ENCODE data around the gene KRT82.
"Not testable (repeated sequence)": the region's sequence is repeated elsewhere in the genome, so short reads cannot be mapped to it uniquely, and the experiment has no call there.

Gene KRT82

GRCh38 chr12:52405922-52406385 is at the start of gene KRT82:
KRT82 (minus strand) TSS chr12:52406335; CDS start chr12:52406277, 58 bp downstream.
- no peaks in the 10 kb centered on the region for H3K4me1 Mint-ChIP-seq
- no peak for DNase-seq
- no peak within 1 kb of the TSS for H3K4me3 Mint-ChIP-seq
- H3K9me3 Mint-ChIP-seq, result no peaks in the 10 kb centered on the region
- peaks cover 6% of the 10 kb centered on the region for H3K27me3 Mint-ChIP-seq
- H3K27ac Mint-ChIP-seq, result peak within 1 kb of the TSS in 1 of 2 donors; percentile 4
- no peak for ATAC-seq

GRCh38 chr12:52455821-52456220 is 49.7 kb upstream of the KRT82 start:
- H3K4me3 Mint-ChIP-seq, result no peak overlapping the region
- no peaks in the 10 kb centered on the region for H3K4me1 Mint-ChIP-seq
- no peak for DNase-seq
- ATAC-seq, result no peak
- no peak overlapping the region for H3K27ac Mint-ChIP-seq
- H3K27me3 Mint-ChIP-seq, result no peaks in the 10 kb centered on the region
- H3K9me3 Mint-ChIP-seq, result no peaks in the 10 kb centered on the region

- Mint-ChIP-seq H3K27ac (no peak overlapping the region), H3K4me1 (no peaks in the 10 kb centered on the region)
- no peak for ATAC-seq
Measured at GRCh38 chr12:52454411-52455201, 48.5 kb upstream of the KRT82 start.

GRCh38 chr12:52452101-52452500 is 46.0 kb upstream of the KRT82 start, which contains the start of gene KRT6B:
KRT6B (minus strand) TSS chr12:52452146; CDS start chr12:52452078, 68 bp downstream.
- Mint-ChIP-seq H3K27me3 (peaks cover 30% of the 10 kb centered on the region), H3K9me3 (no peaks in the 10 kb centered on the region), H3K4me1 (no peaks in the 10 kb centered on the region), H3K4me3 (no peak within 1 kb of the TSS), H3K27ac (no peak within 1 kb of the TSS)
- ATAC-seq (no peak), DNase-seq (no peak)

More at GRCh38 chr12:52454411-52455201, 48.5 kb upstream of the KRT82 start:
- Mint-ChIP-seq H3K27me3 (peaks cover 8% of the 10 kb centered on the region), H3K4me3 (no peak overlapping the region), H3K9me3 (no peaks in the 10 kb centered on the region)
- no peak for DNase-seq

GRCh38 chr12:52448228-52448627 is 42.1 kb upstream of the KRT82 start:
- Mint-ChIP-seq H3K27ac (no peak overlapping the region), H3K27me3 (peaks cover 43% of the 10 kb centered on the region), H3K9me3 (no peaks in the 10 kb centered on the region), H3K4me3 (no peak overlapping the region), H3K4me1 (no peaks in the 10 kb centered on the region)
- DNase-seq, result no peak
- ATAC-seq, result no peak

GRCh38 chr12:52447196-52447595 is 41.1 kb upstream of the KRT82 start:
- not testable (repeated sequence) for H3K4me1 Mint-ChIP-seq, H3K27ac Mint-ChIP-seq, H3K9me3 Mint-ChIP-seq, H3K4me3 Mint-ChIP-seq, DNase-seq, ATAC-seq
- H3K27me3 Mint-ChIP-seq, result peaks cover 50% of the 10 kb centered on the region

- no peaks in the 10 kb centered on the region for H3K9me3 Mint-ChIP-seq
- H3K27me3 Mint-ChIP-seq, result peaks cover 51% of the 10 kb centered on the region
- H3K27ac Mint-ChIP-seq, result peak overlapping the region in 1 of 2 donors; percentile 85
- no peaks in the 10 kb centered on the region for H3K4me1 Mint-ChIP-seq
- no peak overlapping the region for H3K4me3 Mint-ChIP-seq
- ATAC-seq (no peak), DNase-seq (no peak)
Measured at GRCh38 chr12:52446367-52447045, 40.4 kb upstream of the KRT82 start.

- no peak for DNase-seq
- Mint-ChIP-seq H3K4me3 (no peak overlapping the region), H3K27me3 (peaks cover 54% of the 10 kb centered on the region), H3K4me1 (no peaks in the 10 kb centered on the region), H3K27ac (no peak overlapping the region), H3K9me3 (no peaks in the 10 kb centered on the region)
- ATAC-seq, result no peak
Measured at GRCh38 chr12:52445876-52446275, 39.7 kb upstream of the KRT82 start.

GRCh38 chr12:52444647-52445595 is 38.8 kb upstream of the KRT82 start:
- ATAC-seq (no peak), DNase-seq (no peak)
- H3K27me3 Mint-ChIP-seq, result peaks cover 54% of the 10 kb centered on the region
- H3K4me1 Mint-ChIP-seq, result no peaks in the 10 kb centered on the region
- no peak overlapping the region for H3K4me3 Mint-ChIP-seq
- H3K27ac Mint-ChIP-seq, result no peak overlapping the region
- H3K9me3 Mint-ChIP-seq, result no peaks in the 10 kb centered on the region

- Mint-ChIP-seq H3K27me3 (peaks cover 53% of the 10 kb centered on the region), H3K9me3 (no peaks in the 10 kb centered on the region), H3K4me3 (no peak overlapping the region), H3K27ac (no peak overlapping the region), H3K4me1 (no peaks in the 10 kb centered on the region)
- ATAC-seq (no peak), DNase-seq (no peak)
Measured at GRCh38 chr12:52443966-52444365, 37.8 kb upstream of the KRT82 start.

GRCh38 chr12:52442600-52443061 is 36.5 kb upstream of the KRT82 start:
- no peak overlapping the region for H3K27ac Mint-ChIP-seq
- no peak for DNase-seq
- H3K27me3 Mint-ChIP-seq, result peaks cover 43% of the 10 kb centered on the region

GRCh38 chr12:52441320-52441911 is 35.3 kb upstream of the KRT82 start:
- no peaks in the 10 kb centered on the region for H3K9me3 Mint-ChIP-seq
- no peak for DNase-seq
- peaks cover 40% of the 10 kb centered on the region for H3K27me3 Mint-ChIP-seq
- ATAC-seq, result no peak
- no peaks in the 10 kb centered on the region for H3K4me1 Mint-ChIP-seq
- H3K27ac Mint-ChIP-seq, result no peak overlapping the region
- H3K4me3 Mint-ChIP-seq, result no peak overlapping the region

More at GRCh38 chr12:52442600-52443061, 36.5 kb upstream of the KRT82 start:
- Mint-ChIP-seq H3K9me3 (no peaks in the 10 kb centered on the region), H3K4me3 (no peak overlapping the region), H3K4me1 (no peaks in the 10 kb centered on the region)
- no peak for ATAC-seq

GRCh38 chr12:52440821-52441319 is 34.7 kb upstream of the KRT82 start:
- no peak overlapping the region for H3K27ac Mint-ChIP-seq
- ATAC-seq (no peak), DNase-seq (no peak)
- no peak overlapping the region for H3K4me3 Mint-ChIP-seq
- H3K9me3 Mint-ChIP-seq, result no peaks in the 10 kb centered on the region
- H3K27me3 Mint-ChIP-seq, result peaks cover 35% of the 10 kb centered on the region
- H3K4me1 Mint-ChIP-seq, result no peaks in the 10 kb centered on the region

- peaks cover 34% of the 10 kb centered on the region for H3K27me3 Mint-ChIP-seq
- no peak overlapping the region for H3K27ac Mint-ChIP-seq
- H3K4me3 Mint-ChIP-seq, result no peak overlapping the region
- ATAC-seq (no peak), DNase-seq (no peak)
- no peaks in the 10 kb centered on the region for H3K4me1 Mint-ChIP-seq
- H3K9me3 Mint-ChIP-seq, result no peaks in the 10 kb centered on the region
Measured at GRCh38 chr12:52439845-52440244, 33.7 kb upstream of the KRT82 start.

- no peak overlapping the region for H3K27ac Mint-ChIP-seq
- no peak for ATAC-seq
- no peak for DNase-seq
- peaks cover 34% of the 10 kb centered on the region for H3K27me3 Mint-ChIP-seq
- H3K4me1 Mint-ChIP-seq, result no peaks in the 10 kb centered on the region
- no peaks in the 10 kb centered on the region for H3K9me3 Mint-ChIP-seq
- H3K4me3 Mint-ChIP-seq, result no peak overlapping the region
Measured at GRCh38 chr12:52439420-52439819, 33.3 kb upstream of the KRT82 start.

Data from stimulated activated naive CD8-positive, alpha-beta T cell treated with anti-CD3 and anti-CD28 coated beads, Interleukin-15, amount 100 ng/mL, for 72 hours (primary cell).